ENCODE measurements around the gene DPYSL3.

GRCh38 chr5:147441191-147441695 is 68.6 kb downstream of the DPYSL3 start:
- TF ChIP-seq CTCF (IDR thresholded peaks at IDR 0.05; ENCODE audit: low read length) (no peak), EZH2 (optimal IDR thresholded peaks at IDR 0.05; ENCODE audit: low read depth, low read length) (no peak)
